ENCODE results near the gene SERPINH1. TPM values are rescaled to one million over a fixed set of nuclear protein-coding genes. Genes with fewer than 3 reads are reported as not detected.
"Not testable (repeated sequence)": the region's sequence is repeated elsewhere in the genome, so short reads cannot be mapped to it uniquely, and the experiment has no call there.

Gene SERPINH1
- total RNA-seq, 1 donor from 2014 or later: 328 TPM

DNA sequence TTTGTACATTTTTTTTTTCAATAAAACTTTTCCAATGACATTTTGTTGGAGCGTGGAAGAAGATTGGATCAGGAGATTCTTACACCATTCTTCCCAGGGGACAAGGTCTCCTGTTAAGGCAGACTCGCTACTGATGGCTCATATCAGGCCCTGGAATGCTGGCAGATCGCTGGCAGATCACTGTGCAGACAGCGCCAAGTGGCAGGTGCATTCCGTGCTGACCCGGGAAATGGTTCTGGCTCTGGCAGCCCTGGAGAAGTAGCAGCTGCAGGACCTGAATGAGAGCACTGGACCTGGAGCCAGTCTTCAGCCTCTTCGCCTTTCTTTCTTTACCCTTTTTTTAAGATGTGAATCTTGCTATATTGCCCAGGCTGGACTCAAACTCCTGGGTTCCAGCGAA, 10.7 kb downstream of the SERPINH1 start:
- DNase-seq (ENCODE audit: low read depth in 2 of 2): no peak

DNA sequence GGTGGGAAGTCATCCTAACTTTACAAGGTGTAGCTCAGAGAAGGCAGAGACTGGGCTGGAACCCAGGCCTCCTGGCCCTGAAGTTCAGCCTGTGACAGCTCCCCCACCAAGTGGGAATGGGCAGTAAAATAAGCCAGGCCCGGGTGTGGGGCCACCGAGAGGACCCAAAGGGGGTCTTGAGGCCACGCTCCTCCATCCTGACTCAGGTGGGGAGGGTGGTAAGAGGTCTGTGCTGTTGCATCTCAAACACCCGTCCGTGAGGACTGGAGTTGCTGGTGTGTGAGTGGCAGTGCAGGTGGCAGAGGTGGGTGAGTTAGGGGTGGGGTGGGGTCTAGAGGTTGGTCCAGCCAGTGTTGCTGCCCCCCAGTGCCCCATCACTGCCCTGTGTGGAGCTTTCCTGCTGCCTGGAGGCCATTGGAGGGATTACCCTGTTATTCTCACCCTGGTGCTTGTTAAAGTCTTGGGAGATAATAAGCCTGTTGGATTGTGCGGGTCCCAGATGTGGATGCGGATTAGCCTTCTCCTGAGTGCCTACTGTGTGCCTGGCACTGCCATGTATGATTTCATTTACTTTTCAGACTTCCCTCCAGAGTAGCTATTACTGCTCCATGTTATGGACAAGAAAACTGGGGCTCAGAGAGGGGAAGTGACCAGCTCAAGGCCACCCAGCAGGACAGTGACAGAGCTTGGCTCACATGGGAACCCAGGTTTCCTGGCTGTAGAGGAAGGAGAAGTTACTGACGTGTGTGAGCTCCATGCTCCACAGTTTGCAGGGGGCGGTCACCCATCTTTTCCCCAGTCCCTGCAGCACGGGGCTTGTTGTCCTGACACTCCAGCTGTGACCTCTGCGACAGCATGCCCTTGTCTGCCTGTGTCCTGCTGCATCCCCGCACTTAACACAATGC, 12.9 kb downstream of the SERPINH1 start:
- DNase-seq (ENCODE audit: low read depth in 2 of 2): no peak

DNA sequence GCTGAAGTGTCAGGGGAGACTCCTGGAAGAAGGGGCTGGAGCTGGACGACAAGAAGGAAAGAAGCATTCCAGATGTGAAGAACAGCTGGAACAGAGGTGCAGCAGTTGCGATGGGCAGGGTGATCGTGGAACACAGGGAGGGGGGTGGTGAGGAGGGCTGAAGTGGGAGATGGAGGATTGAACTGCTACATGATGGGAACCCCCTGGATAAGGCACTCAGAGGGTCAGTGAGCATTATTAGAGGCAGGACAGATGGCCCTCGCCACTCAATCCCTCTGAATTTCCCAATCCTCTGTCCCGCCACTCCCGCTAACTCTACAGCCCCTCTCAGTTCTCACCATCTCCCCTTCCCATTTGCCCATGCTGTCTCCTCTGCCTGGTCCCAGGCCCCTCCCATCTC, 14.0 kb downstream of the SERPINH1 start:
- DNase-seq (ENCODE audit: low read depth in 2 of 2): no peak

DNA sequence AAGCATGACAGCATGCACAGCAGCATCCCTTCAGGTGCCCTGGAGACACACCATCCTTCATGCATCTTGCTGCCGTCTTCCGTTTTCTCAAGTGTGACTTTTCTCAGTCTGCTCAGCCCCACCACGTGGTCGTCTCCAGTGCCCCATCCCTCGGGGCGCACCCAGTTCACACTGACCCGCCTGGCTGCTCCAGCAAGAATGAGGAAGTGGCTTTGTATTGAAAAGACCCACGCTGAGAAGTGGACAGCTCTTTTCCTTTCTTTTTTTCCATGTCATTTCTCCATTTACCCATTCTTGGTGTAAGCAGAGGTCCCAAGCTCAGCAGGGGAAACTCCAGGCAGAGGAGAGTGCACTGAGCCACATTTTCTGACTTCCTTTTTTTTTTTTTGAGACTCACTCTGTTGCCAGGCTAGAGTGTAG, 14.5 kb downstream of the SERPINH1 start:
- no peak for DNase-seq (ENCODE audit: low read depth in 2 of 2)

DNA sequence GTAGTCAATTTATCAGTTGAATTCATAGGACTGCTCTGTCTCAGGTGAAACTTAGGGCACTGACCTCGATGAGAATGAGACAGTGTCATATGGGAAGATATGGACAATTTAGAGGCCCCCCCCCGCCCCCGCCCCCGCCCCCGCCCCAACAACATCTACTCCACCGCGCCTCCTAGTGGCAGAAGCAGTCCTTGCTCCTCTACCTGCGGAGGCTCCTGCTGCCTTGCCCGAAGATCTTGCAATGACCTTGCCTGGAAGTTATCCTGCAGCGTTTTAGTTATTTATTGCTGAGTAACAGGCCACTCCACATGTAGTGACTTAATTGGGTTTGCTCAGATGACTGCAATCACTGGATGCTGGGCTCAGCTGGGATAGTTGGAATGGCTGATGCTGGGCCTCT, 15.2 kb downstream of the SERPINH1 start:
- DNase-seq (ENCODE audit: low read depth in 2 of 2): peak in 1 of 2 donors; percentile 35

DNA sequence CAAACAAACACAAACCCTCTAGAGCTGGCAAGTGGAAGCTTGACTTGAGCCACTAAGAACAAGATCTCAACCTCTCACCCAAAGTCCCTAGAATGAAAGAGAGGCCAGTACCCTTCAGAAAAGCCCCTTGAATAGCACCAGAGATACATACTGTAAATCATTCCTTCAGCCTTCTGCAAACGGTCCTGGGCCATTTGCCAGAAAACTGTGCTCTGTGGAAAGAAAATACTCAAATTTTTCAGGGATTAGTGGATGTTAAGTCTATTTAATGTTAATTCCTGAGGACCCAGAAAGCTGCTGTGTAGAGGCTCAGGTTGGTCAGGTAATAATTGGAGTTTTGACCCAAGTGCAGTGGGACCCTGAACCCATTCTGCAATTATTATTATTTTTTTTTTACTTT, 16.9 kb downstream of the SERPINH1 start:
- no peak for DNase-seq (ENCODE audit: low read depth in 2 of 2)

DNA sequence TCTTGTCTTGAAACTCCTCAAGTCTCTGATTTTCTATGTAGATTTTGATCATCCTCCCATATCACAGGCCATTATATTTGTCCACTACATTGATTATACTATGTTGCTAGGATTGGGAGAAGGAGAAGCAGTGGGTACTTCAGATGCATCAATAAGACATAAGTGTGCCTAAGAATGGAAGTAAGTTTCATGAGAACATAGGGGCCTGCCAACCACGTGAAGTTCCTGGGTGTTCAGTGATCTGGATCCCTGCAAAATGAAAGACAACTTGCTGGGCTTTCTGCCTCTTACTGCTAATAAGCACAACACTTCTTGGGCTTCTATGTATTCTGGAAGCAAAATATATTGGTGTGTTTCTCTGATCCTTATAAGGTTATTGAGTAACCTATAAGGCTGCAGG, 17.8 kb downstream of the SERPINH1 start:
- DNase-seq (ENCODE audit: low read depth in 2 of 2): no peak

DNA sequence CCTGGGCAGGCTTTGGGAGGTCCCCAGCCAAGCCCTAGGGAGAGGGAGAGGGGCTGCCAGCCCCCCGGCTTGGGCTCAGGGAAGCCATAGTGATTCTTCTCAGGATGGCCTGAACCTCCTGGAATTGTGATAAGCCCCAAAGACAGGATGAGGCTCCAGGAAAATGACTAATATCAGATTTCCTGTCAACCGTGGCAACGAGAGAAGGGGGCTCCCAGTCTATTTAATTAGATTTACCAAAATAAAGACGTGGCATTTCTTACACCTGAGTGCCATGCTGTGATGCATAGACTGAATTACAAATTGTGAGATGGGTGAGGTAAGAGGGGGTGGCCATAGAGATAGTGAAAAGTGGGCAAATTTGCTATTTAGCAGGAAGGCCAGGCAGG, 20.4 kb downstream of the SERPINH1 start:
- peak; percentile 79 to 91 for DNase-seq (ENCODE audit: low read depth in 2 of 2)

DNA sequence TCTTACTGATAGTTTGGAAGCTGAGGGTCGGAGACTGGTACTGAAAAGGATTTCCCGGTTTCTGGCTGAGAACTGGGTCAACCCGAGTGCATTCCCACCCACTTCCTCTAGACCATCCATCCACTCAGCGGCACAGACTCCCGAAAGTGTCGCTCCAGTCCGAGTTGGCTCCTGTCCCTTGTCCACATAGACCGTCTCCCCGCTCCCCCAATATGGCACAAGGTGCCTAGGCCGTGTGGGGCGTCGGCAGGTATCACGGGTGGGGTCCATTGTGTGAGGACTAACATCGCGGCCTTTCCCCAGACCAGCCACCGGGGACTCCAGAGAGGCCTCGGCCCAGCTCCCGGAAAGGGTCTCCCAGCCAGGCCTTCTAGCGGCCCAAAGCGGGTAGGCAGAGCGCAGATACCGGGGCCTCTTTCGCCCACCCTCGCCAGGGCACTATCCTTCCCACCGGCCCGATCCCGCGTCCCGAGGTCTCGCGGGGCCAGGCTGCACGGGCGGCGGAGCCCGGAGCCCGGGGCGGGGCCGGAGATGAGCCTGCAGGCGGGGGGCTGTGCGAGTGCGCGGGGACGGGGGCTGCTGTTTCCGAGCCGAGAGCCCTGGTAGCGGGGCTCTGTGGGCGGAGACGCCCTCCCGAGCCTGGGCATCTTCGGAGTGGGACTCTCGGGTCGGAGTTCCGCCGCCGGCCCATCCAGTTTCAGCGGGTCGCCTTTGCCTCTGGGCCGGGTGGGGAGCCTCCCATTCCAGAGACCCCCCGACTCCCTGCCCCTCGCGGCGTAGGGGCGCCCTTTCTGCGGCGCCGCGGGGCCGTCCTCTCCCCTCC, 21.1 kb downstream of the SERPINH1 start:
- peak; percentile 35 to 81 for DNase-seq (ENCODE audit: low read depth in 2 of 2)

DNA sequence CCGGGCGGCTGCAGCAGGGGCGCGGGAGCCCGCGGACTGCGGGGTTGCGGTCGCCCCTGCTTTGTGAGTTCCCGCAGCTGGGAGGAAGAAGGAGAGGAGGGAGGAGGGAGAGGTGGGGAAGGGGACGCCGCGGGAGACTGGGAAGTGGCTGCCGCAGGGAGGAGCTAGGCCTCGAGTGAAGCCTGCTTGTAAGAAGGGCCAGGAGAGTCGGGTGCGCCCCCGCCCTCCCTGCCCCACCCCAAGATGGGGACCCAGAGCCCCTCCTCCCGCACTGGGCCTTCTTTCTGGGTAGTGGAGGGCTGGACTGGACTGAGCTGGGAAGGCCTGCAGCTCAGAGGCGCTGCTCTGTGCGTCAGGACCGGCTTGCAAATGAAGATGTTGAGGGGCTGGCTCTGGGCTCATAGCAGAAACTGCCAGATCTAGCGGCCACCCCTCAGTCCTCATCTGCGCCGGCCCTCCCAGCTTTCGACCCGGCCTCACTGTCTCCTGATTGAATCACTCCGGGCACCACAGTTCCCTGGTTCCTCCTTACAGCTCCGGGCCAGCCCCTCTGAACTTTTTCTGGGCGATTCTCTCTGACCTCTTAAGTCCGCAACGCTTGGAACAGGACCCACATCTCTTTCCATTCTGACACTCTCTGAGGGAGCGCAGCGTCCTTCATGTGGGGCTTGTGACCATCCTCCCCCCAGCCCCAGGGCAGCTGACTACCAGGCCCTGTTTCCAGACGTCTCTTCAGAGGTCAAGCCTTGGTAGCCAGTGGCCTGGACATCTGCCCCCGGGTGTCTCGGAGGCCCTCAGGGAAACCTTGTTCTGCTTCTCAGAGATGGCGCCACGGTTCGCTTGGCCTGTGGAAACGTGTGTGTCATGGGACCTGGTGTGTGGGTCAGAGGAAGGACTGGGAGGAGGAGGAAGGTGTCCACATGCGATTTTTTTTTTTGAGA, 21.9 kb downstream of the SERPINH1 start:
- peak in 1 of 2 donors; percentile 70 for DNase-seq (ENCODE audit: low read depth in 2 of 2)

DNA sequence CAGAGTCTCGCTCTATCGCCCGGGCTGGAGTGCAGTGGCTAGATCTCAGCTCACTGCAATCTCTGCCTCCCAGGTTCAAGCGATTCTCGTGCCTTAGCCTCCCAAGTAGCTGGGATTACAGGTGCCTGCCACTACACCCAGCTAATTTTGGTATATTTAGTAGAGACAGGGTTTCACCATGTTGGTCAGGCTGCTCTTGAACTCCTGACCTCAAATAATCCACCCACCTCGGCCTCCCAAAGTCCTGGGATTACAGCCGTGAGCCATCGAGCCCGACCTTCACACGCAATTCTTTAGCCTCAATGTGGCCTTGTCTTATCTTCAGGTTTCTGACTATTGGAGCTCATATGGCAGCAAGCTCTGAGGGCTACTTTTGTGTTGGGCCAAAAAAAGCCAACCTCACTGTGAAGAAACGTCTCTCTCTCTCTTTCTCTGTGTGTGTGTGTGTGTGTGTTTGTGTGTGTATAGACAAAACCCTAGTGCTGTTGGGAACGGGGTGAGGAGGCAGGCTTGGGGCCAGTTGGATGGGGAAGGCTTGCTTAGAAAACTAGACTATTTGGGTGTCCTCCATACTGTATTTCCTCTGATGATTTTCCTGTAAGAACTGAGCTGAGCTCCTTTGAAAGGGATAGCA, 22.7 kb downstream of the SERPINH1 start:
- DNase-seq (ENCODE audit: low read depth in 2 of 2): not testable (repeated sequence)

DNA sequence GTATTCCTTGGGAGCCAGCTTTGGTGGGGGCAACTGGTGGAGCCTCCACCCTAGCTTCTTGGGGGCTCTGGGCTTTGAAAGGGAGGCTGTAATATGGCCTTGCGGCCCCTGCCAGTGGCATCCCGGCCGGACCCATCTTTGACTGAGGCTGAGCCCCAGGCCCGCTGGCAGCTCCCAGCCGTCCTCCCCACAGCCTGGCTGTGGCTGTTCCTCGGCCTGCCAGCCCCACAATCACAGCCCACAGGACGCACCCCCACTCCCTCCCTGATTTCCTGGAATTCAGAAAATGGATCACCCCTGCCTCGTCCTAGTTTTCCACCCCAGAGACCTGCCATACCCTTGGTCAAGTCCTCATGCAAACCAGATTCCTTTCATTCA, 23.2 kb downstream of the SERPINH1 start:
- DNase-seq (ENCODE audit: low read depth in 2 of 2): no peak

DNA sequence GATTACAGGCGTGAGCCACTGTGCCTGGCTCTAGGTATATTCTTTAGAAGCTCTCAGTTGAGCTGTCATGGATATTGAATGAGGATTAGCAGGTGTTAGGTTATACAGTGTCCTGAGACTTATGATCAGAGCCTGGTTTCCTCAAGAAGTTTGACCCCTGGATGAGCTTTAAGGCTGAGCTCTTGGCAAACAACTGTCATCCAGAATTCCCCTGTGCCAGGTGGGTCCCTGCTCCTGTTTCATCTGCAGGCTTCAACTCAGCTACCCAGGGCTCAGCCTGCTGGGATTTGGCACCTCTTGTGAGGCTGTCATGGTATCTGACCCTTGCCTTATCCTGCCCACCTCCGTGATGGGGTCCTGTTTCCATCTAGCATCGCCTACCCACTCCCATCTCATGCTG, 24.3 kb downstream of the SERPINH1 start:
- no peak for DNase-seq (ENCODE audit: low read depth in 2 of 2)

DNA sequence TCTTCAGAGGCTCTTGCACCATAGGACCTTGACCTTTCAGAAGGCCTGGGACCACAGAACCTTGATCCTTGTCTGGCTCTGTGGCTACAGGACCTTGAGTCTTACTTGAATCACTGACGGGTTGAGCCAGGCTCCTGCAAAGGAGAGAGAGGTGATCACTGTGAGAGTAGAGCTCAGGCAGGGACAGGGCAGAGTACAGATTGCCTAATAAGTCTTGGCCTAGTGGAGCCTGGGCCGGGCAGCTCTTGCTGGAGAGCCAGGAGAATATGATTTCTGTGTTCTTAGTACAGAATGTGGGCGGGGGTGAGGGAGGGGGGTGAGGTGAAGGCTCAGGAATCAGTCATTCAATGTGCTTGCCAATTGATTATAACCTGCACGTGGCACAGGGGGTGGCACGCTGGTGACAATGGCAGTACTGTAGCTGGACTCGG, 26.0 kb downstream of the SERPINH1 start:
- no peak for DNase-seq (ENCODE audit: low read depth in 2 of 2)

DNA sequence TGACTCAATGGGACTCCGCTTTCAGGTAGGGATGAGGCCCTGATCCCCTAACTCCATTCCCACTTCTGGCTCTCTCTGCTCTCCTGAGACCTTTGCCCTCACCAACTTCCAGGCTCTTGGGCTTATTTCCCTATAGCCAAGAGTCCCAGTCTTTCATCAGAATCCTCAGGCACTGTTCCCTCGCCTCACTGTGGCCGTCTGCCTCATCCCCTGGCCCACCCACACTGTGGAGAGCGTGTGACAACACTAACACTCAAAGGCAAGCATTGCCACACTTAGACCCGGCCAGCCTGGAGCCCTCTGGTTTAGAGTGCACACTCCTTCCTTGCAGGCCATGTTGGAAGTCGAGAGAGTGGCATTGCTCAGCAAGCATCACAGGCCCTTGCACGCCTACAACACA, 27.0 kb downstream of the SERPINH1 start:
- no peak for DNase-seq (ENCODE audit: low read depth in 2 of 2)

DNA sequence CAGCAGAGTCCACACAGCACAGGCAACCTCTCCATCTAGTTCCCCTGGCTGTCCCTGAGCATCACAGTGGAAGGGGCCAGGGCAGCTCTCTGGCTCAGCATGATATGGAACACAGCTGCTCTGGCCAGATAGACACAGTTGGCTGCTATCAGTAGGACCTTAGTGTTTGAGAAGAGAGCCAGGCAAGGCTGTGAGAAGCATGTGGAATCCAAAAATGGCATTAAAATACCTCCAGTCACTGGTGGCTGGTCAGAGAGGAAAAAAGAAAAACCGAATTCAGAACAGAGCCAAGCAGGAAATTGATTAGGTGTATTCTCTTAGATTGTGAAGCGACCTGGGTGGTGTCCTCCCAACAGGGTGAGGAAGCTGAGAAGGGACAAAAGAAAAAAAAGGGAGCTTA, 27.9 kb downstream of the SERPINH1 start:
- DNase-seq (ENCODE audit: low read depth in 2 of 2): no peak

DNA sequence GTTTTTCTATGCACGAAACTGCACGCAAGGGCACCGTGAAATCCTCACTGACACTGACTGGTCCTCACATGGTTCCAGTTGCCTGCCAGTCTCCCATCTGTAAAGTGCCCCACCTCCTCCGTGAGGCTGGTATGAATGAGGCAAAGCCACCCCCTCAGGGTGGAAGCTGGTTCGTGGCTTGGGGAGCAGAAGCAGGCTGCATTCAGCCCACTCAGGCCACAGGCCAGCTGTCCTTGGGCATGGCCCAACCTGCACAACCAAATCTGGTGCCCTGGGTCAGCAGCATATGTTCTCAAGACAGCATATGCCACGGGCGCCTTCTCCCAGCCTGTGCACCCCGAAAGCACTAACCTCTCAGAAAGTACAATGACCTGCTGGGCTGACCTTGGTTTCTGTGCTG, 29.3 kb downstream of the SERPINH1 start:
- DNase-seq (ENCODE audit: low read depth in 2 of 2): no peak

DNA sequence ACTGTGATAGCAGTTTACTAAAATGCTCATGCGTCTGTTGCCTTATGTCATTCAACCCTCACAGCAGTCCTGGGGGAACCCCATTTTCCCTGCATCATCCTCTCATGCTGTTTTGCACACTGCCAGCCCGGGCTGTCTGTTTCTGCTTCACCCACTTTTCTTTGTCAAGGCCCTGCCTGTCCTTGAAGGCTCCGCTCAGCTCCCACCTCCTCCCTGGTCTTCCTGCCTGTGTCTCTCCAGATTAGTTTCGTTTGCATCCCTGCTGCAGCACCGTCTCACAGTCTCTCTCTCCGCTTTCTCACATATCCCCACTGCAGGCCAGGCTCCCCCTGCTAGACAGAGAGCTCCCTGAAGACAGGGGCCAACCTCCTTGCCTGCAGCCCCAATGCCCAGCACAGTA, 29.9 kb downstream of the SERPINH1 start:
- DNase-seq (ENCODE audit: low read depth in 2 of 2): no peak

DNA sequence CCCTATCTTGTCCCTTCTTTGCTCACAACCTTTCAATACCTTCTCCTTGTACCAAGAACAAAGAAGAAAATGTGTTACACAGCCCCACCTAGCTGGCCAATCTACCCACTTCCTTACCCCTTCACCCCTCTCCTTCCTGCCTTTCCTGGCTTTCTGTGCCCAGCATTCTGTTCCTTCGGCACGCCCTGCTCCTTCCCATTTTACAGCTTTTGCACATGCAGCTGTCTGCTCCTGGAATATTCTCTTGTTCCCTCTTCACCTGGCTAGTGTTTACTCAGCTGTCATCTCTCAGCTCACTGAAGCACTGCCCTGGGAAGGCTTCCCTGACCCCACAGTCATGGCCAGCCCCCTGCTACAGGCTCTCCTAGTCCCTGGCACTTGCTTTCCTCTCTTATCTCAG, 30.7 kb downstream of the SERPINH1 start:
- DNase-seq (ENCODE audit: low read depth in 2 of 2): no peak

DNA sequence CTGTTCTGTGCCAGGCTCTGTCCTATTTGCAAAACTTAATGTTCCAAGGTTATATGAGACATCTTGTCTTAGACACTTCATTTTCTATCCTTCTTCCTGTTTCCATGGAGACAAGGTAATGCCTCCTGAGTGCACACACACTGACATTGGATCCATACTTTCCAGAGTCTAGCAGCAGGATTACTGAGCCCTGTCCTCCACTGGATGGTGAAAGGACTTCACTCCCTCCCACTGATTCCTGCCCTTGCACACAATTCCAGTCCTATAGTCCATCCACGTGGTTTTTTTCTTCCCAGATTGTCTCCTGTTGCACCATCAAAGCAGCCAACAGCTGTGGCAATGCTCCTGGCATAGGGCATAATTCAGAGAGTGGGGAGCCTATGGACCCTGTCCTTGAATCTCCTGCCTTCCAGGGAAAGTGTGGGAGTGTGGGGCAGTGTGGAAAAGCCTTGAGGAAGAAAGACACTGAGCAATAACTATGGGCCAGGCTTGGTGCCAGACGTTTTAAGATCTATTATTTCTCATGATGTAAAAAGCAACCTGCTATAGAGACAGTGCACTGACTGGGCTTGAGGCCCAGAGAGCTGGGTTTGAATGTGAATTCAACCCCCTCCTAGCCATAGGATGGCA, 31.3 kb downstream of the SERPINH1 start:
- DNase-seq (ENCODE audit: low read depth in 2 of 2): no peak

DNA sequence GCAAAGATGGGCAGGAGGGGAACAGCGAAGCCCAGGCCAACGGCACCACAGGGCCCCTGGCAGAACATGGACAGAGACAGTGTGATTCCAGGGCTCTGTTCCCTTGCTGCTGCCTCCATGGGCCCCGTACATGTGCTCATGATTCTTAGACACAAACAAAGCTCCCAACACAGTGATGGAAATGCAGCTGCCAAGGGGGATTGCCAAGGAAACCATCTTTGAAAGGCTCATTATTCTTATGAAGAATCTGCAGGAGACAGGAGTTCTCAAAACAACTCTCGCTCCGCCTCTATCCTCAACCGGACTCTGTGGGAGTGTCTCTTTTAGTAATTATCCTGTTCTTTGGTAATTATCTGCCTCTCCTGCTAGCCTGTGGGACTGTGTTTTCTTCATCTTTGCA, 32.2 kb downstream of the SERPINH1 start:
- DNase-seq (ENCODE audit: low read depth in 2 of 2): no peak
